Renal pelvis (tissue), 12 donors: Measurements from ENCODE around the gene DYNC1I2. TPM values are rescaled to one million over a fixed set of nuclear protein-coding genes. Genes with fewer than 3 reads are reported as not detected.

Source experiments
- DNase-seq: peaks from one replicate; pipeline ENCODE4 v3.0.0-alpha.2; 2013
- long read RNA-seq, 16 experiments: transcript quantifications; one replicate each; lab custom pipeline, GENCODE V29; 2026
- polyA plus RNA-seq, 3 donors: library from polyadenylated mRNA; unstranded; fragments of 120-200 nt; gene quantifications; one replicate each; pipeline ENCODE4 v1.2.1, GENCODE V29; 2013; ENCODE audit not compliant: insufficient read length in 3 of 3

The DYNC1I2 gene
- 100 to 1,000 TPM; 157 to 172 (median 170) TPM for polyA plus RNA-seq
- long read RNA-seq, donor 1, transcript DYNC1I2-203 (16 exons, 2,572 nt), result major isoform, 25 of 95 reads
- long read RNA-seq, donor 1, transcript DYNC1I2-201 (16 exons, 2,589 nt), result minor isoform, 5 of 95 reads
- long read RNA-seq, donor 1, partial matches to known transcripts, result 61 of 95 reads
- long read RNA-seq, donor 1, other reads (novel, unspliced or antisense), result 0 of 95 reads
- long read RNA-seq, donor 2, transcript DYNC1I2-201 (16 exons, 2,589 nt), result minor isoform, 15 of 107 reads
- long read RNA-seq, donor 2, transcript DYNC1I2-203 (16 exons, 2,572 nt), result major isoform, 23 of 107 reads
- long read RNA-seq, donor 2, partial matches to known transcripts, result 64 of 107 reads
- long read RNA-seq, donor 2, other reads (novel, unspliced or antisense), result 0 of 107 reads
- long read RNA-seq, donor 3, transcript DYNC1I2-201 (16 exons, 2,589 nt), result minor isoform, 6 of 105 reads
- long read RNA-seq, donor 3, transcript DYNC1I2-203 (16 exons, 2,572 nt), result major isoform, 13 of 105 reads
- long read RNA-seq, donor 3, partial matches to known transcripts, result 83 of 105 reads
- long read RNA-seq, donor 3, other reads (novel, unspliced or antisense), result 0 of 105 reads
- long read RNA-seq, donor 4, transcript DYNC1I2-203 (16 exons, 2,572 nt), result major isoform, 20 of 59 reads
- long read RNA-seq, donor 4, transcript DYNC1I2-201 (16 exons, 2,589 nt), result minor isoform, 10 of 59 reads
- long read RNA-seq, donor 4, partial matches to known transcripts, result 22 of 59 reads
- long read RNA-seq, donor 4, other reads (novel, unspliced or antisense), result 0 of 59 reads
- long read RNA-seq, donor 5, transcript DYNC1I2-201 (16 exons, 2,589 nt), result major isoform, 7 of 48 reads
- long read RNA-seq, donor 5, partial matches to known transcripts, result 36 of 48 reads
- long read RNA-seq, donor 5, other reads (novel, unspliced or antisense), result 0 of 48 reads
- long read RNA-seq, donor 6, transcript DYNC1I2-201 (16 exons, 2,589 nt), result minor isoform, 5 of 88 reads
- long read RNA-seq, donor 6, transcript DYNC1I2-203 (16 exons, 2,572 nt), result major isoform, 12 of 88 reads
- long read RNA-seq, donor 6, partial matches to known transcripts, result 69 of 88 reads
- long read RNA-seq, donor 6, other reads (novel, unspliced or antisense), result 0 of 88 reads
- long read RNA-seq, donor 7, transcript DYNC1I2-203 (16 exons, 2,572 nt), result major isoform, 9 of 128 reads
- long read RNA-seq, donor 7, transcript DYNC1I2-201 (16 exons, 2,589 nt), result major isoform, 9 of 128 reads
- long read RNA-seq, donor 7, partial matches to known transcripts, result 104 of 128 reads
- long read RNA-seq, donor 7, other reads (novel, unspliced or antisense), result 0 of 128 reads
- long read RNA-seq, donor 8, transcript DYNC1I2-203 (16 exons, 2,572 nt), result major isoform, 9 of 39 reads
- long read RNA-seq, donor 8, partial matches to known transcripts, result 25 of 39 reads
- long read RNA-seq, donor 8, other reads (novel, unspliced or antisense), result 0 of 39 reads
- long read RNA-seq, donor 9, transcript DYNC1I2-203 (16 exons, 2,572 nt), result major isoform, 29 of 150 reads
- long read RNA-seq, donor 9, transcript DYNC1I2-201 (16 exons, 2,589 nt), result minor isoform, 11 of 150 reads
- long read RNA-seq, donor 9, partial matches to known transcripts, result 102 of 150 reads
- long read RNA-seq, donor 9, other reads (novel, unspliced or antisense), result 0 of 150 reads
- long read RNA-seq, donor 10, transcript DYNC1I2-201 (16 exons, 2,589 nt), result minor isoform, 6 of 75 reads
- long read RNA-seq, donor 10, transcript DYNC1I2-203 (16 exons, 2,572 nt), result major isoform, 11 of 75 reads
- long read RNA-seq, donor 10, partial matches to known transcripts, result 57 of 75 reads
- long read RNA-seq, donor 10, other reads (novel, unspliced or antisense), result 0 of 75 reads
- long read RNA-seq, donor 11, transcript DYNC1I2-203 (16 exons, 2,572 nt), result major isoform, 10 of 72 reads
- long read RNA-seq, donor 11, partial matches to known transcripts, result 55 of 72 reads
- long read RNA-seq, donor 11, other reads (novel, unspliced or antisense), result 0 of 72 reads
- long read RNA-seq, donor 12, transcript DYNC1I2-203 (16 exons, 2,572 nt), result major isoform, 27 of 117 reads
- long read RNA-seq, donor 12, transcript DYNC1I2-201 (16 exons, 2,589 nt), result minor isoform, 9 of 117 reads
- long read RNA-seq, donor 12, partial matches to known transcripts, result 73 of 117 reads
- long read RNA-seq, donor 12, other reads (novel, unspliced or antisense), result 0 of 117 reads
- long read RNA-seq, donor 13, transcript DYNC1I2-203 (16 exons, 2,572 nt), result major isoform, 6 of 91 reads
- long read RNA-seq, donor 13, partial matches to known transcripts, result 80 of 91 reads
- long read RNA-seq, donor 13, other reads (novel, unspliced or antisense), result 0 of 91 reads
- long read RNA-seq, donor 14, result 0 reads
- long read RNA-seq, donor 15, transcript DYNC1I2-201 (16 exons, 2,589 nt), result minor isoform, 12 of 95 reads
- long read RNA-seq, donor 15, transcript DYNC1I2-203 (16 exons, 2,572 nt), result major isoform, 18 of 95 reads
- long read RNA-seq, donor 15, partial matches to known transcripts, result 52 of 95 reads
- long read RNA-seq, donor 15, other reads (novel, unspliced or antisense), result 5 of 95 reads
- long read RNA-seq, donor 16, transcript DYNC1I2-203 (16 exons, 2,572 nt), result major isoform, 16 of 117 reads
- long read RNA-seq, donor 16, transcript DYNC1I2-201 (16 exons, 2,589 nt), result minor isoform, 7 of 117 reads
- long read RNA-seq, donor 16, partial matches to known transcripts, result 87 of 117 reads
- long read RNA-seq, donor 16, other reads (novel, unspliced or antisense), result 0 of 117 reads

DNA sequence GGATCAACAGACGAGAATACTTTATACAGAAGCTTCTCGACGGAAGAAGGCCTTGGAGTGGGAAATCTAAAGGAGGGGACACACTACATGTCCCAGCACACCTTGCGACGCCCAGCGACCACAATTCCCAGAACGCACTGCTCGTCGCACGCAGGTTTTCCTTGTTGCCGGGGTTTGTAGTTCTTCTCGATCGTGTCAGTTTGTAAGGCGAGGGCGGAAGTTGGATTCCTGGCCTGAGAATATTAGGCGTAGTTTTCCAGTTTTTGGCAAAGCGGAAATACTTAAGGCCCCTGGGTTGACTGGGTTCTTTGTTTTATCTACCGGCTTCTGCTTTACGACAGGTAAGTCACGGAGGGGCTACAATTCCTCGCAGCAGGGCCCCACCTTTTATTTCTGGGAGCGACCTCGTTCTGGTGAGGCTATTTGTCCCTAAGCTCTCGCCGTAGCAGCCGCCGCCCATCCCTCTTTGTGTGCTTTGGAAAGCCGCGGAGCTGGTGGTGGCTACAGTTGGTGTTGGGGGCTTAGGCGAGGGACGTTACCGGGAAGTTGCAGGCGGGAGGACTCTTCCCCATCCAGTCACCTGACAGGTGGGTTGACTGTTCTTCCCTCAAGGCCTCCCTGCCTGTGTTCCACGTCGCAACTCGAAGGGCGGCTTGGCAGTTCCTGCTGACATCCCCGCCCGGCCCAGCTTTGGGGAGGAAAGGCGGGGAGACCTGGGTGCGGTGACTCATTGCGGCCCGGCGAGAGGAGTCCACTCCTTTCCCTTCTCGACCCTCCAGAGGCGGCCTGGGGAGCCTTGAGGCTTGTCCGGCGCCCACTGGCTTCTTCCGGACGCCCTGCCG lies at the start of gene DYNC1I2:
DYNC1I2 (plus strand) TSS at position 183 of the 842 bp plus-strand sequence. CDS start 2,687 bp downstream, outside the sequence.
- peak; percentile 93 for DNase-seq

- no peak for DNase-seq
Measured at GRCh38 chr2:171651667-171652415, 35.4 kb upstream of the DYNC1I2 start.

DNA sequence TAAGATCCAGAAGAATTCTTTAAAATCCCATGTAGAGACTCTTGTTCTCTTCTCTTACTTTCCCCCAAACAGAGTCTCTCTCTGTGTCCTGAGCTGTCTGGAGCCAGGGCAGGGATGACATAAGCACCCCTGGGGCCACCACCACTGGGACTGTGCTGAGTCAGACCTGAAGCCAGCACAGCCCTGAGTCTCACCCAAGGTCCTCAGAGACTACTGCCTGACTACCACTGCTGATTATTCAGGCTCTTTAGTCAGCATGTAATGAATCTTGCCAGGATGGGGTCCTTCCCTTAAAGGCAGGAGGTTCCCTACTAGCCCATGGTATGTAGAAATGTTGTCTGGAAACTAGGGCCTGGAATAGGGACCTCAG lies 34.9 kb upstream of the DYNC1I2 start:
- no peak for DNase-seq

- no peak for DNase-seq
Measured at GRCh38 chr2:171655586-171655985, 31.7 kb upstream of the DYNC1I2 start.

GRCh38 chr2:171667041-171667440 lies 20.2 kb upstream of the DYNC1I2 start:
- no peak for DNase-seq

DNA sequence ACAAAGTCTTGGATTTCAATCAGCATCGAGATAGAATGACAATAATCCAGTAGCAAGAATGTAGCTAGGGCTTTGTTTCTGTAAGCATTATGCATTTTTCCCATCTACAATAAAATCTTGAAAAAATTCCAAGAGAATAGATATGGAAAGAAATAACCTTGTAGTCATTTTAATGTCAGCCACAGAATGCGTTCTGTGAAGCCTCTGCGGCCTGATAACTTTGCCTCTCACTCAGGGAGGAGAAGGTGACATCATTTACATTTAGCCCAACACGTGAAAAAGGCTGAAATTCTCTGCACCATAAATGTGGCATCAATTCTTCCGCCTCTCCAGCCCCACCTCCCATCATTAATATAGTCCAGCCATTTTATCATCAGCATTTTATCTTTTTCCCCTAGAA lies 19.1 kb upstream of the DYNC1I2 start:
- no peak for DNase-seq

- DNase-seq, result no peak
Measured at GRCh38 chr2:171669121-171669520, 18.1 kb upstream of the DYNC1I2 start.

DNA sequence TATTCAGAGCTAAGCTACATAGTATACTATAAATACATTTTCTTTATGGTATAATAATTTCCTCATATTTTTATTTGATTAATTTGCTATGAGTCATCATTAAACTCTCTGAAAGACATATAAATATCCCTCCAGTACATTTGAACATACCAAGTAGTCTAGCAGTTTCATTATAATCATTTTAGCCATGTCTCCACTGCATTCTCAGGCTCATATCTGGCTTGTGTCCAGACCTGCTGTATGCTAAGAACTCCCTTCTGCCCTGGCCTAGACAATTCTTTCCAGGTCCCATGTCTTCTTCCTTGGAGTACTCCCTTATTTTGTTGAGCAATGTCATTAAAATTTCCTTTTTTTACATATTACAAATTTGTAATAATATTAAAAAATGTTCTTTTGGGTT lies 16.6 kb upstream of the DYNC1I2 start:
- DNase-seq, result no peak

DNA sequence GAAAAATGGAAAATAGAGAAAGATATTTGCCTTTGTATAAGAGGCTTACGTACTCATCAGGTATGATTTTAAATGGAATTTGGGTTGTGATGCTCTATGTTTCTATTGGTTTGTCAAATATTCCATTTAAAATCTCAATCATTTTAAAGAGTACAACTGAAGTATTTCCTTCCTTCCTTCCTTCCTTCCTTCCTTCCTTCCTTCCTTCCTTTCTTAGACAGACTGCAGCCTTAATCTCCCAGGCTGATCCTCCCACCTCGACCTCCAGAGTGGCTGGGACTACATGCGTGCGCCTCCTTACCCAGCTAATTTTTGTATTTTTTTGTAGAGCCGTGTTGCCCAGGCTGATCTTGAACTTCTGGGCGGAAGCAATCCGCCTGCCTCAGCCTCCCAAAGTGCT lies 15.4 kb upstream of the DYNC1I2 start:
- DNase-seq, result no peak

DNA sequence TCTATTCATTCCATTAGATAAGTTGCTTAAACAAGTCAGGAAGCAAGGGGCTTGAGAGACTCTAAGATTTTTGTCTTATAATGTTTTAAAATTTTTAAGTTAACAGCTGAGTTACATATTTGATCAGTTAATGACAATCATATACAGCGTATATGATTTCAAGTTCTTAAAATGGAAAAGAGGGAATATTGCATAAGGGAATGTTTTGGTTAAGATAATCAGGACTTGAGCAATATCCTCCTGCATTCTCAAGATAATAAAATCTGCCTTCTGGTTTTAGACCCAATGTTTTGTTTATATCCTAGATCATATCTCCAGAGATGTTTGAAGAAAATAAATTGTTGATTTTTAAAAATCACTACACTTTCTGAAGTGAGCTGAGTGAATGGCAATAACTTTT lies 13.4 kb upstream of the DYNC1I2 start:
- DNase-seq, result no peak

DNA sequence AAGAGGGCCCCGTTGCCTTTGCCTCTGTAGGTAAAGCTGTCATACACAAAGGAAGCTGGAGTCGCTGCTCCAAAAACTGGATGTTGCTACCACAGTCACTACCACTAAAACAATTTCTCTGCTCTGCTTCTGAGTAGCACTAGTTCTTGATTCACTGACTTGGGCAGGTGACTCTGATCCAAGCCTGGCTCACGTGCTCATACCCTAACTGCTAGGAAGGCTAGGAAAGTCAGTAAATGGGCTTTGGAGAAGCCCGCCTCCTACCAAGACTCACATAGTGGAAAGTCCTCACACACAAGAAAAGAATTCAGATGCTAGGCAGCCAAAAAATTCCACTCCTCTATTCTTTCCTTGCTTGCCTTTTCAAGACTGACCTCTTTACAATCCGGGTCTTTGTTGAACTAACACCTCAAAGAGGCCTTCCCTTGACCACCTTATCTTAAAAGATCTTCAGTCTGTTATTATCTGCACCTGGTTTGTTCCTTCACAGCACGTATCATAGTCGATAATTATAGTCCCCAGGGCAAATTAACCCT lies 11.4 kb upstream of the DYNC1I2 start:
- DNase-seq, result no peak

DNA sequence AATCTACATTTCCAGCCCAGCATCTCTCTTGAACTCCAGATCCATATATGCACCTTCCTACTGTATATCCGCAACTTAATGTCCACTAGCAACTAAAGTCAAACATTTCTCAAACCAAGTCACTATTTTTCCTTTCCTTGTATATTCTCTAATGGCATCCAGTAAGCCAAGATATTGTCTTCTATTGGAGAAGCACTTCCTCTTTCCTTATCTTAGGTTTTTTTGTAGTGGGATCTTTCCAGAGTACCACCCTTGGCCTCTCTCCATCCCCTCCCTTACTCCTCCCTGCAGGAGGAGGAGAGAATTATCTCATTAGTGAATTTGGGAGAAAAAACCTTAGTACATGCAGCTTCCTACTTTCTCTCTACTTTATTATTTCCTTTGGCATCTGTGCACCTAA lies 8.7 kb upstream of the DYNC1I2 start:
- no peak for DNase-seq

DNA sequence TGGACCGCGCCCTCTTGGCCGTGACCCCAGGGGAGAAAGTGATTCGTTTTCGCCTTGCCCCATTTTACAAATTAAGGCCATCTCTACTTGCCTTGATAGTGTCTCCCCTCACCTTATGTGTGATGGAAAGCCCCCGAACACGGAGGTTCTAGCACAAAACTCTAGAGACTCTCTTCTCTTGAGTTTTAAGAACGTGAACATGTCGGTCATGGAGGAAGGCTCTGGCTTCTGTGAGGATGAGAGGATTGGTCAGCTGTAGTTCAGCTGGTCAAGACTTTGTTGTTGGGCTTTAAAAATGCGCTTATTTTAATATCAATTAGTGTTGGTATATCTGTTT lies 828 bp downstream of the DYNC1I2 start:
- peak; percentile 20 for DNase-seq

GRCh38 chr2:171692331-171692730 lies 5.1 kb downstream of the DYNC1I2 start:
- no peak for DNase-seq

GRCh38 chr2:171702781-171703556 lies 15.7 kb downstream of the DYNC1I2 start:
- no peak for DNase-seq
